ENCODE data around the gene SNAPIN. TPM values are rescaled to one million over a fixed set of nuclear protein-coding genes. Genes with fewer than 3 reads are reported as not detected.
A peak's percentile ranks its signal among the peaks of the same experiment; 100 is the strongest.
"Not testable (repeated sequence)": the region's sequence is repeated elsewhere in the genome, so short reads cannot be mapped to it uniquely, and the experiment has no call there.

SNAPIN gene
- total RNA-seq, 4 donors from 2014 or later: 47.8 to 71.9 (median 63.3) TPM

- Histone ChIP-seq H3K27me3 (no peaks in the 10 kb centered on the region), H3K27ac (replicated peaks in 1 of 4) (peak overlapping the region; percentile 82 to 87 (median 85)), H3K4me3 (peak overlapping the region; percentile 73 to 82 (median 78)), H3K36me3 (peaks cover 35 to 43% (median 40%) of the 10 kb centered on the region in 4 donors), H3K9me3 (no peaks in the 10 kb centered on the region), H3K4me1 (peaks cover 14 to 31% (median 23%) of the 10 kb centered on the region in 4 donors)
- intact Hi-C loops (cut with DNase I): no loop called here
- no peak for TF ChIP-seq EP300 (IDR thresholded peaks at IDR 0.05)
- no peak for TF ChIP-seq POLR2A (IDR thresholded peaks at IDR 0.05; ENCODE audit: low read depth)
- TF ChIP-seq CTCF (IDR thresholded peaks at IDR 0.05): no peak
- no peak for TF ChIP-seq POLR2AphosphoS5 (IDR thresholded peaks at IDR 0.05)
- no peak for DNase-seq (ENCODE audit: extremely low spot score)
- 1% methylated on average over 22 of the region's 22 CpGs for WGBS
Measured at GRCh38 chr1:153670257-153670858, 11.9 kb downstream of the SNAPIN start.

GRCh38 chr1:153670859-153671627, 12.5 kb downstream of the SNAPIN start, which contains the start of gene ILF2:
Gene ILF2 (minus strand): TSS chr1:153670993. CDS start chr1:153670922, 71 bp downstream.
- DNase-seq (ENCODE audit: extremely low spot score): peak; percentile 99
- peaks cover 14 to 31% (median 23%) of the 10 kb centered on the region in 4 donors for H3K4me1 ChIP-seq
- 1% methylated on average over 34 of the region's 35 CpGs for WGBS
- H3K27me3 ChIP-seq: no peaks in the 10 kb centered on the region
- peaks cover 28 to 36% (median 33%) of the 10 kb centered on the region in 4 donors for H3K36me3 ChIP-seq
- intact Hi-C loops (cut with DNase I): no loop called here
- no peaks in the 10 kb centered on the region for H3K9me3 ChIP-seq
- peak within 1 kb of the TSS; percentile 84 to 88 (median 86) for H3K27ac ChIP-seq (replicated peaks in 1 of 4)
- TF ChIP-seq POLR2A (IDR thresholded peaks at IDR 0.05; ENCODE audit: low read depth) (peak; percentile 81), POLR2AphosphoS5 (IDR thresholded peaks at IDR 0.05) (peak; percentile 96 to 98), EP300 (IDR thresholded peaks at IDR 0.05) (no peak), CTCF (IDR thresholded peaks at IDR 0.05) (peak in 1 of 3 experiments; percentile 5)
- H3K4me3 ChIP-seq: peak within 1 kb of the TSS; percentile 73 to 82 (median 78)

DNA sequence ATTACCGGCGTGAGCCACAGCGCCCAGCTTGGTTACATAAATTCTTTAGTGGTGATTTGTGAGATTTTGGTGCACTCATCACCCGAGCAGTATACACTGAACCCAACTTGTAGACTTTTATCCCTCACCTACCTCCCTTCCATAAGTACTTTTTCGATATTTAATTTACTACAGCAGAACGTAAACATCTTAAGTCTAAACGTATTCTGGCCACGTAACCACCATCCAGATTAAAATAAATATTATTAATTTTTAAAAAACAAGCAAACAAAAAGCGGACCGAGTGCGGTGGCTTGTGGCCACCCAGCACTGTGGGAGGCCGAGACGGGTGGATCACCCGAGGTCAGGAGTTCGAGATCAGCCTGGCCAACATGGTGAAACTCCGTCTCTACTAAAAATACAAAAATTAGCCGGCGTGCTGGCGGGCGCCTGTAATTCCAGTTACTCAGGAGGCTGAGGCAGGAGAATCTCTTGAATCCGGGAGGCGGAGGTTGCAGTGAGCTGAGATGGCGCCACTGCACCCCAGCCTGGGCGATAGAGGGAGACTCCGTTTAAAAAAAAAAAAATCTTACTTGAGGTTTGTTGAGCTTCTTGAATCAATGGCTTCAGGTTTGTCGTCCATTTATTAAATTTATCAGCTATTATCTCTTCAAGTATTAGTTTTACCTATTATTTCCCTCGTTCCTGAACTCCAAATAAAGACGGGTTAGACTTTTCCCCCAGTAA, 13.3 kb downstream of the SNAPIN start:
- intact Hi-C loops (cut with DNase I); H3K27me3 ChIP-seq; DNase-seq (ENCODE audit: extremely low spot score); H3K9me3 ChIP-seq: not testable (repeated sequence)
- peaks cover 14 to 31% (median 23%) of the 10 kb centered on the region in 4 donors for H3K4me1 ChIP-seq
- 9% methylated on average over 28 of the region's 28 CpGs for WGBS
- H3K36me3 ChIP-seq: peaks cover 21 to 29% (median 26%) of the 10 kb centered on the region in 4 donors
- H3K4me3 ChIP-seq: peak overlapping the region; percentile 73 to 82 (median 78)
- H3K27ac ChIP-seq (replicated peaks in 1 of 4): peak overlapping the region; percentile 83 to 88 (median 86)
- TF ChIP-seq CTCF (IDR thresholded peaks at IDR 0.05): peak; percentile 10 to 12 (median 12)

- no peak for TF ChIP-seq EP300 (IDR thresholded peaks at IDR 0.05)
- no peak for TF ChIP-seq CTCF (IDR thresholded peaks at IDR 0.05)
- no peak for TF ChIP-seq POLR2AphosphoS5 (IDR thresholded peaks at IDR 0.05)
- TF ChIP-seq POLR2A (IDR thresholded peaks at IDR 0.05; ENCODE audit: low read depth): no peak
- H3K9me3 ChIP-seq: no peaks in the 10 kb centered on the region
- H3K36me3 ChIP-seq: peaks cover 5 to 12% (median 9%) of the 10 kb centered on the region in 4 donors
- DNase-seq (ENCODE audit: extremely low spot score): no peak
- peaks cover 26 to 42% (median 32%) of the 10 kb centered on the region in 4 donors for H3K4me1 ChIP-seq
- H3K27me3 ChIP-seq: peaks cover 0 to 3% (median 0%) of the 10 kb centered on the region in 4 donors
- no peak overlapping the region for H3K4me3 ChIP-seq
- no peak overlapping the region for H3K27ac ChIP-seq (replicated peaks in 1 of 4)
- WGBS: 87% methylated on average over 2 of the region's 2 CpGs
- intact Hi-C loops (cut with DNase I): no loop called here
Measured at GRCh38 chr1:153673511-153673910, 15.0 kb downstream of the SNAPIN start.
